K562 (cell line): ENCODE results near the gene TUBD1. TPM values are rescaled to one million over a fixed set of nuclear protein-coding genes. Genes with fewer than 3 reads are reported as not detected.

Source experiments
- BCLAF1 ChIP-seq, 2 experiments: fragments of 450-650 bp in 1 of 2; IDR thresholded peaks; 2 replicates each; pipeline ENCODE4 v1.6.1; 2011 to 2017; ENCODE audit warnings: low read depth in 2 of 2, antibody characterized with exemption in 1 of 2, borderline replicate concordance in 1 of 2, low read length in 1 of 2, mild to moderate bottlenecking in 1 of 2, mixed read lengths in 1 of 2; ENCODE audit not compliant: control insufficient read depth in 1 of 2
- BRD9 ChIP-seq: fragments of 450-650 bp; IDR thresholded peaks from 2 replicates; pipeline ENCODE4 v1.6.1; 2018; ENCODE audit warnings: low read depth; ENCODE audit not compliant: partially characterized antibody
- E2F3 ChIP-seq: fragments of 250-450 bp; sonication (Bioruptor Pico); IDR thresholded peaks from 2 replicates; pipeline ENCODE4 v1.4.0; 2020; ENCODE audit warnings: mild to moderate bottlenecking
- ID3 ChIP-seq, 2 experiments: fragments of 250-450 bp in 1 of 2; fragments of 450-650 bp in 1 of 2; sonication (Bioruptor Pico) in 1 of 2; IDR thresholded peaks; 2 replicates each; pipeline versions ENCODE4 v1.6.1 to v1.8.0; 2016 to 2021; ENCODE audit warnings: mild to moderate bottlenecking in 2 of 2, moderate library complexity in 2 of 2, missing compliant biosample characterization in 1 of 2, missing genetic modification characterization in 1 of 2
- MAZ ChIP-seq, 2 experiments: fragments of 450-650 bp in 1 of 2; sonication (generic) in 1 of 2; formaldehyde crosslinking; IDR thresholded peaks in 1 of 2; conservative IDR thresholded peaks in 1 of 2; 2 replicates each; pipeline versions ENCODE4 v1.4.0 to v1.5.0; 2020; ENCODE audit warnings: mild to moderate bottlenecking in 1 of 2, missing genetic modification reagents in 1 of 2
- PHTF2 ChIP-seq: fragments of 250-450 bp; sonication (Bioruptor Pico); IDR thresholded peaks from 2 replicates; pipeline ENCODE4 v1.5.0; 2021; ENCODE audit warnings: mild to moderate bottlenecking
- POLR2AphosphoS5 ChIP-seq: IDR thresholded peaks from 2 replicates; pipeline ENCODE4 v1.6.1; 2011; ENCODE audit warnings: mild to moderate bottlenecking, low read depth, low read length, moderate library complexity; ENCODE audit not compliant: control insufficient read depth, insufficient read depth
- POLR2G ChIP-seq: fragments of 200-400 bp; formaldehyde crosslinking; IDR thresholded peaks from 2 replicates; pipeline ENCODE4 v1.6.1; 2017; ENCODE audit warnings: low read depth, mild to moderate bottlenecking, antibody characterized with exemption, low read length, moderate library complexity
- RFX7 ChIP-seq: fragments of 250-450 bp; sonication (Bioruptor Pico); IDR thresholded peaks from 2 replicates; pipeline ENCODE4 v1.5.1; 2021; ENCODE audit warnings: mild to moderate bottlenecking
- SMAD2 ChIP-seq: fragments of 150-350 bp; IDR thresholded peaks from 2 replicates; pipeline ENCODE4 v1.6.1; 2014; ENCODE audit warnings: low read depth, mild to moderate bottlenecking, low read length
- STAG1 ChIP-seq: sonication (generic); formaldehyde crosslinking; IDR thresholded peaks from 2 replicates; pipeline ENCODE4 v1.5.0; 2020; ENCODE audit warnings: missing genetic modification reagents, borderline replicate concordance
- SUPT5H ChIP-seq: fragments of 450-650 bp; IDR thresholded peaks from 2 replicates; pipeline ENCODE4 v1.6.1; 2016
- ZNF175 ChIP-seq: fragments of 200-800 bp; sonication (Bioruptor generic); IDR thresholded peaks from 2 replicates; pipeline ENCODE4 v1.6.1; 2016; ENCODE audit warnings: low read depth, mild to moderate bottlenecking, missing genetic modification characterization, missing compliant biosample characterization
- ZNF253 ChIP-seq: fragments of 250-450 bp; sonication (Bioruptor Pico); conservative IDR thresholded peaks from 2 replicates; pipeline ENCODE4 v1.6.1; 2021; ENCODE audit warnings: mild to moderate bottlenecking
- ZNF311 ChIP-seq: fragments of 250-450 bp; sonication (Bioruptor Pico); IDR thresholded peaks from 2 replicates; pipeline ENCODE4 v1.4.0; 2020; ENCODE audit warnings: mild to moderate bottlenecking, moderate library complexity
- ZNF639 ChIP-seq, 2 experiments: fragments of 200-800 bp in 1 of 2; sonication (Bioruptor generic) in 1 of 2; sonication (generic) in 1 of 2; formaldehyde crosslinking in 1 of 2; IDR thresholded peaks in 1 of 2; conservative IDR thresholded peaks in 1 of 2; 2 replicates each; pipeline versions ENCODE4 v1.5.0 to v1.6.1; 2016 to 2020; ENCODE audit warnings: missing compliant biosample characterization in 1 of 2, missing genetic modification characterization in 1 of 2, missing genetic modification reagents in 1 of 2
- polyA plus RNA-seq, 8 experiments: library from polyadenylated mRNA; depleted of rRNA in 4 of 8; stranded (reverse) in 5 of 8; unstranded in 3 of 8; fragments of >200 nt; fragmentation: Nextera tagmentation in 2 of 8; fragmentation: Illumina TruSeq in 1 of 8; extraction: Ambion mirVana in 2 of 8; extraction: Trizol in 1 of 8; gene quantifications; 2 replicates each; pipeline versions ENCODE4 v1.2.1 to v1.2.3, GENCODE V29; 2011 to 2014; ENCODE audit warnings: inconsistent platforms in 1 of 8, missing spikeins in 1 of 8
- total RNA-seq, 7 experiments: library from RNA; depleted of rRNA in 6 of 7; stranded (reverse); fragments of >200 nt in 6 of 7; fragmentation: Illumina TruSeq in 2 of 7; extraction: Trizol in 2 of 7; gene quantifications; 2 replicates each; pipeline versions ENCODE4 v1.2.1 to v1.2.3, GENCODE V29; 2011 to 2021; ENCODE audit warnings: low replicate concordance in 1 of 7

Gene TUBD1
- total and polyA plus RNA-seq, 9 of the 15 experiments (the other 6 are each of a cell fraction or from before 2014, with no cell fraction given) = 10.8 to 35.3 (median 17.9) TPM

- TF ChIP-seq BCLAF1 (IDR thresholded peaks at IDR 0.05; ENCODE audit: borderline replicate concordance in 1 of 2, control insufficient read depth in 1 of 2, low read depth in 2 of 2, low read length in 1 of 2) = peak in 1 of 2 experiments; percentile 50; a peak in 3 of 4 replicates
- TF ChIP-seq ZNF175 (CRISPR knock-in tag) = 0 out of 2 replicates have a peak, but pooled peaks have one; percentile 13
- peak; percentile 81; the same call in 1 of the 2 replicates for TF ChIP-seq SUPT5H
- no peak for TF ChIP-seq MAZ (CRISPR knock-in tag; conservative IDR thresholded peaks at IDR 0.05 in 1 of 2, IDR thresholded peaks at IDR 0.05 in 1 of 2)
- no peak for TF ChIP-seq E2F3 (CRISPR knock-in tag)
- no peak for TF ChIP-seq SMAD2
- TF ChIP-seq ID3 (CRISPR knock-in tag; IDR thresholded peaks at IDR 0.05) = no peak
- TF ChIP-seq ID3 (tag; IDR thresholded peaks at IDR 0.05) = no peak
- peak; percentile 96 for TF ChIP-seq POLR2AphosphoS5
- TF ChIP-seq STAG1 (CRISPR knock-in tag) = no peak
- TF ChIP-seq POLR2G = 0 out of 2 replicates have a peak, but pooled peaks have one; percentile 5
- no peak for TF ChIP-seq BRD9
- TF ChIP-seq ZNF253 (CRISPR knock-in tag) = 0 out of 2 replicates have a peak, but pooled peaks have one; percentile 25
- 0 out of 2 replicates have a peak, but pooled peaks have one; percentile 4 for TF ChIP-seq PHTF2 (CRISPR knock-in tag)
- TF ChIP-seq ZNF639 (CRISPR knock-in tag; conservative IDR thresholded peaks at IDR 0.05 in 1 of 2, IDR thresholded peaks at IDR 0.05 in 1 of 2) = 0 out of 4 replicates have a peak, but pooled peaks of 1 of the 2 experiments have one; percentile 18
- TF ChIP-seq RFX7 = no peak
- 0 out of 2 replicates have a peak, but pooled peaks have one; percentile 43 for TF ChIP-seq ZNF311 (CRISPR knock-in tag)
Observed at GRCh38 chr17:59840329-59841090, 52.2 kb downstream of the TUBD1 start (continued).
